ENCODE data around the gene MTA3. TPM values are rescaled to one million over a fixed set of nuclear protein-coding genes. Genes with fewer than 3 reads are reported as not detected.
A peak's percentile ranks its signal among the peaks of the same experiment; 100 is the strongest.
"Not testable (repeated sequence)": the region's sequence is repeated elsewhere in the genome, so short reads cannot be mapped to it uniquely, and the experiment has no call there.

MTA3 gene
- total RNA-seq, 4 donors from 2014 or later: 40.0 to 73.2 (median 54.3) TPM

DNA sequence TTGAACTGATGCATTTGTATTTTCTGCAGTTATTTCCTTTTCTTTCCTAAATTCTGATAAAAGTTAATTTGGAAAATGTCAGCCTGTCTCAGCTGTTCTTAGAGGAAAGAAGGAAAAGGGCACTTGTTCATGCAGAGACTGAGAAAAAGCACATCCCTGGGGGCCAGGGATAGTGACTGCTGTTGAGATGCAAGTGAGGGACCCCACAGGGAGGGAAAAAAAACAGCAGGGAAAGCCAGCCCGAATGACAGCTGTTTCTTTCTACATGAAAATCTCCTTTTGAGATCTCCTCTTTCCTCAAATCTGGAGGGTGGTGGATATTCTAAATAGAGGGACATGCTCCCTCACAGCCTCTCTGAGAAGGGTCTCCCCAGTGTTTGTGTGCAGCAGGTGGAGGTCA lies 14.0 kb upstream of the MTA3 start:
- DNase-seq: no peak
- intact Hi-C loops (cut with DNase I; ENCODE audit: low total_unique reads): no loop called here
- H3K4me1 ChIP-seq: peaks cover 0 to 10% (median 0%) of the 10 kb centered on the region in 4 donors
- H3K4me3 ChIP-seq: no peak overlapping the region
- no peaks in the 10 kb centered on the region for H3K27me3 ChIP-seq
- H3K9me3 ChIP-seq: no peaks in the 10 kb centered on the region
- no peak for TF ChIP-seq POLR2A (IDR thresholded peaks at IDR 0.05)
- no peak for TF ChIP-seq EP300 (IDR thresholded peaks at IDR 0.05; ENCODE audit: low read depth)
- TF ChIP-seq, protein P1, sequence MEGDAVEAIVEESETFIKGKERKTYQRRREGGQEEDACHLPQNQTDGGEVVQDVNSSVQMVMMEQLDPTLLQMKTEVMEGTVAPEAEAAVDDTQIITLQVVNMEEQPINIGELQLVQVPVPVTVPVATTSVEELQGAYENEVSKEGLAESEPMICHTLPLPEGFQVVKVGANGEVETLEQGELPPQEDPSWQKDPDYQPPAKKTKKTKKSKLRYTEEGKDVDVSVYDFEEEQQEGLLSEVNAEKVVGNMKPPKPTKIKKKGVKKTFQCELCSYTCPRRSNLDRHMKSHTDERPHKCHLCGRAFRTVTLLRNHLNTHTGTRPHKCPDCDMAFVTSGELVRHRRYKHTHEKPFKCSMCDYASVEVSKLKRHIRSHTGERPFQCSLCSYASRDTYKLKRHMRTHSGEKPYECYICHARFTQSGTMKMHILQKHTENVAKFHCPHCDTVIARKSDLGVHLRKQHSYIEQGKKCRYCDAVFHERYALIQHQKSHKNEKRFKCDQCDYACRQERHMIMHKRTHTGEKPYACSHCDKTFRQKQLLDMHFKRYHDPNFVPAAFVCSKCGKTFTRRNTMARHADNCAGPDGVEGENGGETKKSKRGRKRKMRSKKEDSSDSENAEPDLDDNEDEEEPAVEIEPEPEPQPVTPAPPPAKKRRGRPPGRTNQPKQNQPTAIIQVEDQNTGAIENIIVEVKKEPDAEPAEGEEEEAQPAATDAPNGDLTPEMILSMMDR (IDR thresholded peaks at IDR 0.05): no peak
- no peak for TF ChIP-seq POLR2AphosphoS5 (IDR thresholded peaks at IDR 0.05)
- in situ Hi-C loops (cut with MboI; ENCODE audit: low pct_ligation_motif_present in 1 of 4, low pct_unique_long_range_greater_than_20kb in 1 of 4, low sequenced_read_pairs in 3 of 4): no loop called here
- H3K36me3 ChIP-seq: no peaks in the 10 kb centered on the region
- WGBS, 2 donors (ENCODE audit: low coverage in 1 of 2): 57 to 67% methylated on average over 1 of the region's 1 CpG
- H3K27ac ChIP-seq: no peak overlapping the region

DNA sequence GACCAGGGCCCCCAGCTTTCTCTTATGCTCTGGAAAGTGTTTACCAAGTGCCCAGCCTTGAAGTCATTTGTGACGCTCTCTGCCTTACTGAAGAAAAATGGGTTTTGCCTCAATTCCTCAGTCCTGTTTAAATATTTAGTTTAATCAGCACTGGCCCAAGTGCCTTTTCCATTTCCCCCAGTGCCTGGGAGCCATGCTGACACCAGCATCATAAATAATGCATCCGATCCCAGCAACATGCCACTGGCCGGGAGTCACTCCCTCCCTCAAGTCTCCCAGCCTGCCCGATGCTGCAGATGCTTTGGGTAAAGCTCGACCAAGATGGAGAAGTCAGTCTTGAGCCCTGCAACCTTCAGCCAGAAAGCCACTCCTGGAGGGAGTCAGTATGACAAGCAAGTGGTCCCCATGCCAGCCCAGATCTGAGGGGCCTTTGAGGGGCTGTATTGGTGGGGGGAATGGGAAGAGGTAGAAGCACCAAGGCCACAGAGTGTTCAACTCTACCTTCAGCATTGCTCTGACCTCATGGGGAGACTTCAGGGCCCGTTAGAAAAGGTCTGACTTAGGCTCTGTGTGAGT lies 12.0 kb upstream of the MTA3 start:
- Histone ChIP-seq H3K36me3 (no peaks in the 10 kb centered on the region), H3K9me3 (no peaks in the 10 kb centered on the region), H3K4me3 (no peak overlapping the region), H3K27ac (no peak overlapping the region), H3K27me3 (no peaks in the 10 kb centered on the region), H3K4me1 (peaks cover 0 to 18% (median under 1%) of the 10 kb centered on the region in 4 donors)
- in situ Hi-C loops (cut with MboI; ENCODE audit: low pct_ligation_motif_present in 1 of 4, low pct_unique_long_range_greater_than_20kb in 1 of 4, low sequenced_read_pairs in 3 of 4) (no loop called here), intact Hi-C loops (cut with DNase I; ENCODE audit: low total_unique reads) (no loop called here)
- no peak for DNase-seq
- 48 to 61% methylated on average over 2 to 6 of the region's 6 CpGs for whole genome bisulfite sequencing, 2 donors (ENCODE audit: low coverage in 1 of 2)
- TF ChIP-seq POLR2AphosphoS5 (IDR thresholded peaks at IDR 0.05) (no peak), EP300 (IDR thresholded peaks at IDR 0.05; ENCODE audit: low read depth) (no peak), POLR2A (IDR thresholded peaks at IDR 0.05) (no peak)
- TF ChIP-seq, protein P1 (IDR thresholded peaks at IDR 0.05): no peak

DNA sequence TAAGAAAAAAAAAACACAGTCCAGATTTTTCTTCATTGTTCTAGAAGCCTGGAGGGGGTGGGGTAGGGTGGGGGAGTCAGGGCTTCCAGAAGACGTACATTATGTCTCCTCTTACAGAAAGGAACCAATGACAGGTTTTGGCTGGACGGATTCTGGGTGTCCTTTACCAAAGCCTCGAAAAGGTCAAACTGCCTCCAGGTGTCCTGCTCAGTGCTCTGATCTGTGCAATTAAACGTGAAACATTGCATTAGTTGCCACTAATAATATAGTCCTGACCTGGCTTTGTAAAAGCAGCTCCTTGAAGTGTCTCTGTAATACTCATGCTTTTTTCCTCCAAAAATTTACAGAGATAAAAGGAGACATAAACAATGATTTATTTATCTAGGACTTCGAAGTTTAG lies 11.1 kb upstream of the MTA3 start:
- no peak overlapping the region for H3K27ac ChIP-seq
- no peaks in the 10 kb centered on the region for H3K27me3 ChIP-seq
- DNase-seq: no peak
- H3K4me3 ChIP-seq: no peak overlapping the region
- no peaks in the 10 kb centered on the region for H3K9me3 ChIP-seq
- peaks cover 3 to 25% (median 7%) of the 10 kb centered on the region in 4 donors for H3K4me1 ChIP-seq
- in situ Hi-C loops (cut with MboI; ENCODE audit: low pct_ligation_motif_present in 1 of 4, low pct_unique_long_range_greater_than_20kb in 1 of 4, low sequenced_read_pairs in 3 of 4) (no loop called here), intact Hi-C loops (cut with DNase I; ENCODE audit: low total_unique reads) (no loop called here)
- no peaks in the 10 kb centered on the region for H3K36me3 ChIP-seq
- 54 to 65% methylated on average over 5 of the region's 5 CpGs for WGBS, 2 donors (ENCODE audit: low coverage in 1 of 2)
- TF ChIP-seq EP300 (IDR thresholded peaks at IDR 0.05; ENCODE audit: low read depth): no peak
- no peak for TF ChIP-seq POLR2A (IDR thresholded peaks at IDR 0.05)
- TF ChIP-seq POLR2AphosphoS5 (IDR thresholded peaks at IDR 0.05): no peak
- TF ChIP-seq, protein P1 (IDR thresholded peaks at IDR 0.05): no peak

DNA sequence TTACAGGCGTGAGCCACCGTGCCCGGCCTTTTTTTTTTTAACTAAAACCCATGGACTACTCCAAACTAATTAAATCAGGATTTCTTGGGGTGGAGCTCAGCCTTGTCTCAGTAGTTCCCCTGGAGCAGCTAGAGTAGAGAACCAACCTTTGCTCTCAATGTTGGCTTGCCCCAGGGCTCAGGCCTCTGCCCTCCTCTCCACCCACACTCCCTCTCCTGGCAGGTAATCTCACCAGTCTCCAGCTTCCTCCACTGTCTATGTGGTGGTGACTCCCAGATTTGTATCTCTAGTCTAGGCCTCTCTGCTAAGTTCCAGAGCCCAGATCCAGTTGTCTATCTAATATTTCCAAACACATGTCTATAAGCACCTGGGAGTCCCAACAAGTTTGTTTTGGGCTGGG lies 9.6 kb upstream of the MTA3 start:
- intact Hi-C loops (cut with DNase I; ENCODE audit: low total_unique reads): no loop called here
- Histone ChIP-seq H3K27ac (peak overlapping the region; percentile 37 to 72 (median 64)), H3K9me3 (no peaks in the 10 kb centered on the region), H3K4me3 (no peak overlapping the region), H3K4me1 (peaks cover 8 to 38% (median 16%) of the 10 kb centered on the region in 4 donors), H3K27me3 (no peaks in the 10 kb centered on the region), H3K36me3 (no peaks in the 10 kb centered on the region)
- no peak for TF ChIP-seq EP300 (IDR thresholded peaks at IDR 0.05; ENCODE audit: low read depth)
- TF ChIP-seq POLR2AphosphoS5 (IDR thresholded peaks at IDR 0.05): peak in 2 of 3 donors; percentile 7 to 32
- TF ChIP-seq, protein P1 (IDR thresholded peaks at IDR 0.05): peak in 4 of 5 experiments; percentile 31 to 62 (median 40)
- no peak for TF ChIP-seq POLR2A (IDR thresholded peaks at IDR 0.05)
- 60% methylated on average over 3 of the region's 3 CpGs; no CpG with 5 or more reads in 1 of the 2 donors for WGBS, 2 donors (ENCODE audit: low coverage in 1 of 2)
- in situ Hi-C loops (cut with MboI; ENCODE audit: low pct_ligation_motif_present in 1 of 4, low pct_unique_long_range_greater_than_20kb in 1 of 4, low sequenced_read_pairs in 3 of 4): no loop called here
- peak; percentile 79 for DNase-seq

DNA sequence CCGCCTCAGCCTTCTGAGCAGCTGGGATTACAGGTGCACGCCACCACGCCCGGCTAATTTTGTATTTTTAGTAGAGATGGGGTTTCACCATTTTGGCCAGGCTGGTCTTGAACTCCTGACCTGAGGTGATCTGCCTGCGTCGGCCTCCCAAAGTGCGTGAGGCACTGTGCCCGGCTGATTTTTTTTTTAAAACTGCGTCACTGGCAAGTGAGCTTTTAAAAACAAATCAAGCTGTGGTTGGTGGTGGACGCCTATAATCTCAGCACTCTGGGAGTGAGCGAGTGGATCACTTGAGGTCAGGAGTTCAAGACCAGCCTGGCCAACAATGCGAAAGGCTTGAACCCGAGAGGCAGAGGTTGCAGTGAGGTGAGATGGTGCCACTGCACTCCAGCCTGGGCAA lies 8.3 kb upstream of the MTA3 start:
- H3K27me3 ChIP-seq; H3K27ac ChIP-seq; H3K4me3 ChIP-seq; H3K9me3 ChIP-seq; DNase-seq; H3K36me3 ChIP-seq; in situ Hi-C loops (cut with MboI; ENCODE audit: low pct_ligation_motif_present in 1 of 4, low pct_unique_long_range_greater_than_20kb in 1 of 4, low sequenced_read_pairs in 3 of 4): not testable (repeated sequence)
- WGBS, 2 donors (ENCODE audit: low coverage in 1 of 2): 77 to 95% methylated on average over 3 to 13 of the region's 13 CpGs
- H3K4me1 ChIP-seq: peaks cover 8 to 38% (median 16%) of the 10 kb centered on the region in 4 donors
- intact Hi-C loops (cut with DNase I; ENCODE audit: low total_unique reads): loop anchor here (5.0 kb wide), 1 partner anchor 342 kb away; no protein-coding TSS in a partner anchor

Measured in transverse colon (tissue), 4 donors.